Left lobe of liver (tissue), 2 donors: ENCODE results near the gene SUFU. TPM values are rescaled to one million over a fixed set of nuclear protein-coding genes. Genes with fewer than 3 reads are reported as not detected.

Experiments used
- ATAC-seq: fragments of 200-7000 bp; cut with Tn5 transposase; one replicate; pipeline ENCODE4 v1.9.1; 2020; ENCODE audit warnings: mild to moderate bottlenecking, moderate library complexity
- DNase-seq: peaks from one replicate; pipeline ENCODE4 v3.0.0-alpha.2; 2020; ENCODE audit warnings: low spot score
- total RNA-seq: library from RNA; stranded (reverse); gene quantifications from one replicate; pipeline ENCODE4 v1.2.1, GENCODE V29; 2021
- donor health status: DM: no; HTN: no; CAD: no; lungs with moderate emphysema.
- donor health status: DM: no; HTN: yes; CAD: no.

The SUFU gene
- total RNA-seq, 1 donor from 2014 or later: 6.8 TPM

DNA sequence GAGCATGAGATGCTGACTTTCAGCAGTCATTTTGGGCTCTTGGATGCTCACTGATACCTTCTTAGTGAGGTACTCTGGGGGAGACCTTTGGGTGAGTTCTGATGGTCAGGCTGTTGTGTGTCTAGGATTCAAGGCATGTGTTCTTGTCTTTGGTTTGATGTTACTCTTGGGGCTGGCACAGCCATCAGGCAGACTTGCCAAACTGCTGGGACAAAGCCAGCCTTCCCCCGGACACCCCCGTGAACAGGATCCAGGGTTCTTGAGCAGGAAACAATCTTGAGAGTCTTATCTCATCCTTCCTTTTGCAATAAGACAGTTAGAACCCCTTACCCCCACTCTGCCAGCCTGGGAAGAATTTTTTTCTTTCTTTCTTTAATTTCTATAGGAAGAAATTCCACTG is 42.2 kb downstream of the SUFU start:
- ATAC-seq (no peak), DNase-seq (no peak)

- ATAC-seq: no peak
- DNase-seq: no peak
Measured at GRCh38 chr10:102546606-102547320, 43.0 kb downstream of the SUFU start.

- ATAC-seq (no peak), DNase-seq (no peak)
Measured at GRCh38 chr10:102549549-102549948, 45.8 kb downstream of the SUFU start.

- ATAC-seq (no peak), DNase-seq (no peak)
Measured at GRCh38 chr10:102550636-102551210, 47.0 kb downstream of the SUFU start.

GRCh38 chr10:102552533-102552932 is 48.8 kb downstream of the SUFU start:
- ATAC-seq (no peak), DNase-seq (no peak)

DNA sequence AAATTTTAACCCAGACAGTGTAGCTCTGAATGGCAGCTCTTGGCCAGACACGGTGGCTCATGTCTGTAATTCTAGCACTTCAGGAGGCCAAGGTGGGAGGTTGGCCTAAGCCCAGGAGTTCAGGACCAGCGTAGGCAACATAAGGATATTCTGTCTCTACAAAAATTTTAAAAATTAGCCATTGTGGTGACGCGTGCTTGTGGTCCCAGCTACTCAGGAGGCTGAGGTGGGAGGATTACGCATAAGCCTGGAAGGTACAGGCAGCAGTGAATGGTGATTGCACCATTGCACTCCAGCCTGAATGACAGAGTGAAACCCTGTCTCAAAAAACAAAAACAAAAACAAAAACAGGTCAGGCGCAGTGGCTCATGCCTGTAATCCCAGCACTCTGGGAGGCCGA is 50.0 kb downstream of the SUFU start:
- ATAC-seq (no peak), DNase-seq (no peak)

- DNase-seq: no peak
- ATAC-seq: no peak
Measured at GRCh38 chr10:102554531-102554930, 50.8 kb downstream of the SUFU start.

- no peak for DNase-seq
- ATAC-seq: no peak
Measured at GRCh38 chr10:102555781-102556328, 52.1 kb downstream of the SUFU start.

DNA sequence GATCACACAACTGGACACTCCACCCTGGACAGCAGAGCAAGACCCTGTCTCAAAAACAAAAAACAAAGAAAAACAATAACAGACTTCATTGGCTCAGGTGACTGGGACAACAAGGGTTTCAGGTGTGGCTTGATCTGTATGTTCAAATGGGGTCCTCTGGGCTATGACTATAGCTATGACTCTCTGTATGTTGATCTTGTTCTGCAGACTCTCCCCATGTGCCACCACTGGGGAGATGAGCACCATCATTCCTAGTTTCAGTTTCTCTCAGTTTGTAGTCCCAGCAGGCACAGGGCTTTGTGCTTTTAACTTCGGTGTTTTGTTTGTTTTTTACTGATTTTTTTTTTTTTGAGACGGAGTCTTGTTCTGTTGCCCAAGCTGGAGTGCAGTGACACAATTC is 53.8 kb downstream of the SUFU start:
- ATAC-seq (peak; percentile 47), DNase-seq (no peak)

- DNase-seq (no peak), ATAC-seq (no peak)
Measured at GRCh38 chr10:102559764-102560163, 56.0 kb downstream of the SUFU start.

DNA sequence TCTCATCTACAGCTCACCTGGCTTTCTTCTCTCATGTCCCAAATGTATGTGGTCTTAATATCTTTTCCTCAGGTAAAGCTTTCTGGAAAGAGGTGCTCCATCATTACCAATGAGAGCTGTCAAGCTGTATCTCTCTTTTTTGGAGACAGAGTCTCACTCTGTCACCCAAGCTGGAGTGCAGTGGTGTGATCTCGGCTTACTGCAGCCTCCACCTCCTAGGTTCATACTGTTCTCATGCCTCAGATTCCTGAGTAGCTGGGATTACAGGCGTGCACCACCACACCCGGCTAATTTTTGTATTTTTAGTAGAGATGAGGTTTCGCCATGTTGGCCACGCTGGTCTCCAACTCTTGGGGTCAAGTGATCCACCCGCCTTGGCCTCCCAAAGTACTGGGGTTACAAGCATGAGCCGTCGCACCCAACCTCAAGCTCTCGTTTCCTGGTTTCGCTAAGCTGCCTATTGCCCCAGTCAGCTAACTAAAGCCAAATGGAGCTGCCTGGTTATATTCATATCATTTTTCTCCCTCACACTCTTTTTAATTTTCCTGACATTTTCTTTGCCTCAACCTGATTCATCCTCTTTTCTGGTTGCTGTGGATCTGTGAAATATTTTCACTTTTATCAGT is 60.5 kb downstream of the SUFU start:
- ATAC-seq: no peak

GRCh38 chr10:102565793-102566192 is 62.0 kb downstream of the SUFU start:
- no peak for ATAC-seq
- no peak for DNase-seq

More for the DNA sequence above, 60.5 kb downstream of the SUFU start:
- no peak for DNase-seq

DNA sequence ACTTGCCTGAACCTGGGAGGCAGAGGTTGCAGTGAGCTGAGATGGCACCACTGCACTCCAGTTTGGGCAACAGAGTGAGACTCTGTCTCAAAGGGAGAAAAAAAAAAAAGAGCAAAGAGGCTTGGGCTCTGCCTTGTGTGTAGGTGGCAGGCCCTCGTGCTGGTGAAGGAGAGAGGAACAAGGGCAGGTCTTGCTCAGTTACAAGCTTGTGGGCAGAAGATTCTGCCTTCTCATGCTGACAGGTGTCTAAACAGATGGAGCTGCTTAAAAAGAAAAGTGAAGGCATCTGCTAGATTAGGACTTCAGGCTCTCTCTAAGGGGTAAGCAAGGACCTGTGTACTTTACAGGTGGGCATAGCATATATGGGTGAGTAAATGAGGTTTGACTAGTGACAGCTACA is 75.0 kb downstream of the SUFU start:
- ATAC-seq: no peak
- no peak for DNase-seq

- DNase-seq: no peak
- peak; percentile 5 for ATAC-seq
Measured at GRCh38 chr10:102579328-102579727, 75.6 kb downstream of the SUFU start.

DNA sequence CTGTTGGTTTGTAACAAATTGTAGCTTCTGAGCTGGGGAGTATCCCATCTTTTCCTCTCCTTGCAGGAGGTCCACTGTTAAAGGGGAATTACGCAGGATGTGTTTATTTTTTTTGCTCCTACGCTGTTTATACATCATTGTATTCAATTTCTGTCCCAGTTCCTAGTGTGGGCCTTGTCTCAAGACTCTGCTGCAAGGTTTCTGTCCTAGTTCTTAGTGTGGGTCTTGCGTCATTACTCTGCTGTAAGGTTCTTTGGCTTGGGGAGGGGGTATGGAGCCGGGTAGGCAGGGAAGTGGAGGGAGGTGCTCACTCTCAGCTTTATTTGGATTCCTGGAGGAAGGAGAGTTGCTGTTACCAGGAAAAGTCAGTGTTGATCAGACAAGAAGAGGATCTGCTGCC is 76.5 kb downstream of the SUFU start:
- DNase-seq: no peak
- ATAC-seq: no peak

DNA sequence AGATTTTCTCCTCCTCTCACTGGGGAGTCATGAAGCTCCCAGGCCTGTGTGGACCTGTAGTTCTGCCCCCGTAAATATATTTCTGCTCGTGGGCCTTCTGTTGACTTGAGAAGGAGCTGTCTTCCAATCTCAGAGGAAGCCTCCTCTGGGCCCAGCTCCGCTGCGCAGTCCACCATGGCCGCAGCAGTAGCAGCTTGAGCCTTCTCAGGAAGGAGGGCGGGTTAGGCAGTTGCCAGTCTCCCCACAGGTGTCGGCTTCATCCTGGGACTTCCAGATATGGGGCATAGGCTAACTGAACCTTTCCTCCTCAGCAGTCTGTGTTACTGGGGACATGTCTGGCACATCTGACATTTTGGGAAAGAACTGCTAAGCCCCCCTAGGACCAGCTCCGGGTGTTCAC is 77.6 kb downstream of the SUFU start:
- no peak for DNase-seq

DNA sequence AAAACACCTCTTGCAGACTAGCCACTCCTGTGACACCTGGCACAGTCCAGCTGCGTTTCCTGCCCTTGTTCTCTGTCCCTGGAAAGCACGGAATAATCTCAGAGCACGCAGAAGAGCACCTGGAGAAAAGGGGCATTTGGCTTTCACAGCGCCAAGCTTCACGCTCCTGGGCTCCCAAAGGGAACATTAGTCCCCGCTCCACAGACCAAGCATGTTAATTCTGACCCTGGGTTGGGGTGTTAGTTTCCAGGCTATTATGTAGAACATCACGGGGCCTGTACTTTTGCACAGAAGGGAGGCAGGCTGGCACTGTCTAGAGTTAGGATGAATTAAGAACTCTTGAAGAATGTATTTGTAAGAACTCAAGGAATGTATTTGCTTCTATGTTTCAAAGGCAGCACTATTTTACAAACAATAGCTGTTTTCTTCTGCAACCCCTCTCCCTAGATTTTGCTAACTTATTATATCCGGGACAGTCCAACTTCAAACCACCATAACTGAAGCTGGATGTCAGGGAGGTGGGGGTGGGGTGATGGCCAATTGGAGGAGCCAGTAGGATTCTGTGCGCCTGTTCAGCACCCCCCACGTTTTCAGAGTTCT is 78.3 kb downstream of the SUFU start:
- DNase-seq (no peak), ATAC-seq (no peak)

More for the DNA sequence above, 77.6 kb downstream of the SUFU start:
- no peak for ATAC-seq

DNA sequence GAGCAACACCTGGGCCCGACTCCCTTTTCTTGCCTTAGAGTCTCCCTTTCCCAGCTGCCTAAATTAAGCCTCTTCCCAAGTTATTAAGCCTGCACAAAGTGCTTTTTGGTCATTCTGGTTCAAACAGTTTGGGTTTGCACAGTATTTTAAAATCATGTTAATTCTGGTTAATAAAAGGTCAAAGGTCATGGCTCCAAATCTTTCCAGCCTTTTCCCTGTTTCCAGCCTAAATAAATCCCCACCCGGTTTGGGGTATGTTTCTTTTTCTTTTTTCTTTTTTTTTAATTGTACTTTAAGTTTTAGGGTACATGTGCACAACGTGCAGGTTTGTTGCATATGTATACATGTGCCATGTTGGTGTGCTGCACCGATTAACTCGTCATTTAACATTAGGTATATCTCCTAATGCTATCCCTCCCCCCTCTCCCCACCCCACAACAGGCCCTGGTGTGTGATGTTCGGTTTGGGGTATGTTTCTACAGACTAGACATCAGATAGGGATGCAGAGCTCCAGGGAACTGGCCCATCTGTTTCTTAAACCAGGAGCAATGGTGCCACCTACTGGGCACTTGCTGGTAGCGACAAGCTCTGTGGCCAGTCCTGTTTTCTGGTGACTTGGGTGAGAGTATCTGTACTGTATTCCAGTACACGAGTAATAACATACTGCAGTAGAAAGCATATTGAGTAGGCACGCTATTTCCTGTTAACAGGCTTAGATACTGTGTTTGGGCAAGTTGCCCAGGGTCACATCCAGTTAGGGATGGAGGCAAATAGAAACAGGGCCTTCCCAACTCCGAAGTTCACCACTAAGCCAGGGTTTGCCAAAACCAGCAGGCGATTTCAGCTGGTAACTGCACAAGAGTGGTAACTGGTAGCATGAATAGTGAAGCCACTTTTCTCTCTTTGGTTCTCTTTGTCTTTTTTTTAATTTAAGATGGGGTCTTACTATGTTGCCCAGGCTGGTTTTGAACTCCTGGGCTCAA is 80.0 kb downstream of the SUFU start:
- peak; percentile 98 for ATAC-seq

GRCh38 chr10:102585026-102585425 is 81.3 kb downstream of the SUFU start:
- DNase-seq (no peak), ATAC-seq (no peak)

More for the DNA sequence above, 80.0 kb downstream of the SUFU start:
- peak; percentile 83 for DNase-seq

DNA sequence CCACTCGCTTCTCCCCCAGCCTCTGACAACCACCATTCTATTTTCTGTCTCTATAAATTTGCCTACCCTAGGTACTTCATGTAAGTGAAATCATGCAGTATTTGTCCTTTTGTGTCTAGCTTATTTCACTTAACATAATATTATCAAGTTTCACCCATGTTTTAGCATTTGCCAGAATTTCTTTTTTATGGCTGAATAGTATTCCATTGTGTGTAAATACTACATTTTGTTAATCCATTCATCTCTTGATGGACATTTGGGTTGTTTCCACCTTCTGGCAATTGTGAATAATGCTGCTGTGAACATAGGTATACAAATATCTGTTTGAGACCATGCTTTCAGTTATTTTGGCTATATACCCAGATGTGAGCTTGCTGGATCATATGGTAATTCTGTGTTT is 83.1 kb downstream of the SUFU start:
- no peak for DNase-seq
- ATAC-seq: no peak
